Ovary (tissue), 3 donors: ENCODE measurements around the gene RTTN.

Experiments used
- EP300 ChIP-seq: sonication (generic); formaldehyde crosslinking; IDR thresholded peaks from one replicate; pipeline ENCODE4 v1.6.1; 2017; ENCODE audit warnings: antibody characterized with exemption
- POLR2A ChIP-seq: fragments of 450-650 bp; IDR thresholded peaks from one replicate; pipeline ENCODE4 v1.6.1; 2017; ENCODE audit warnings: antibody characterized with exemption, mild to moderate bottlenecking, moderate library complexity
- TF ChIP-seq, protein P1 (sequence below), 3 donors: fragments of 450-650 bp in 2 of 3; fragments of 200-600 bp in 1 of 3; IDR thresholded peaks; one replicate each; pipeline versions ENCODE4 v1.5.1 to v1.8.0; 2016 to 2022; ENCODE audit warnings: antibody characterized with exemption in 3 of 3, mild to moderate bottlenecking in 1 of 3
- donor health status: DM: no; HTN: no; CAD: no.

DNA sequence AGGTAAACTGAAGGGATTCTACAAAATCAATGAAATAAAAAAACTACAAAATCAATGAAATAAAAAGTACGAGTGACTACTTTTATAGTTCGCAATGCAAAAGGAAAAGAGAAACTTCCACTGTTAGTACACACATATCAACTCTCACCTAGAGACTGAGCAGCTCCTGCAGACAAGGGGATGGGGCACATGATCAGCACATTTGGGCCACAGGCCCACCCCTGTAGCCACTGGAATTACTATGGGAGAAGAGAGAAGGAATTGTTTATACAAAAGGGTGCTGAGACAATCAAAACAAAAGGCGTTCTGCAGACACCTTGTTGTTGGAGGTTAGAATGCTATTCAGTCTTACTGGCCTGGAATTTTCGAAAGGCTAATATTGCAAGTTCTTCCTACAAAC is 223.1 kb downstream of the RTTN start:
- TF ChIP-seq, protein P1, sequence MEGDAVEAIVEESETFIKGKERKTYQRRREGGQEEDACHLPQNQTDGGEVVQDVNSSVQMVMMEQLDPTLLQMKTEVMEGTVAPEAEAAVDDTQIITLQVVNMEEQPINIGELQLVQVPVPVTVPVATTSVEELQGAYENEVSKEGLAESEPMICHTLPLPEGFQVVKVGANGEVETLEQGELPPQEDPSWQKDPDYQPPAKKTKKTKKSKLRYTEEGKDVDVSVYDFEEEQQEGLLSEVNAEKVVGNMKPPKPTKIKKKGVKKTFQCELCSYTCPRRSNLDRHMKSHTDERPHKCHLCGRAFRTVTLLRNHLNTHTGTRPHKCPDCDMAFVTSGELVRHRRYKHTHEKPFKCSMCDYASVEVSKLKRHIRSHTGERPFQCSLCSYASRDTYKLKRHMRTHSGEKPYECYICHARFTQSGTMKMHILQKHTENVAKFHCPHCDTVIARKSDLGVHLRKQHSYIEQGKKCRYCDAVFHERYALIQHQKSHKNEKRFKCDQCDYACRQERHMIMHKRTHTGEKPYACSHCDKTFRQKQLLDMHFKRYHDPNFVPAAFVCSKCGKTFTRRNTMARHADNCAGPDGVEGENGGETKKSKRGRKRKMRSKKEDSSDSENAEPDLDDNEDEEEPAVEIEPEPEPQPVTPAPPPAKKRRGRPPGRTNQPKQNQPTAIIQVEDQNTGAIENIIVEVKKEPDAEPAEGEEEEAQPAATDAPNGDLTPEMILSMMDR (IDR thresholded peaks at IDR 0.05), result no peak
- TF ChIP-seq EP300 (no peak), POLR2A (no peak)
